A549 (cell line): ENCODE data around the gene MAGI2. TPM values are rescaled to one million over a fixed set of nuclear protein-coding genes. Genes with fewer than 3 reads are reported as not detected.

ENCODE experiments used
- ATAC-seq, 2 experiments: fragments of 200-7000 bp in 1 of 2; fragments of >200 bp in 1 of 2; cut with Nextera tagmentation in 1 of 2; cut with Tn5 transposase in 1 of 2; 3 replicates each; pipeline versions ENCODE4 v1.8.0 to v1.9.1; 2018 to 2020; ENCODE audit warnings: mild to moderate bottlenecking in 1 of 2, moderate library complexity in 1 of 2
- CTCF ChIA-PET: fragments of 300-600 bp; sonication (Branson Sonifier 250); formaldehyde crosslinking; extraction: SDS; loops from one replicate; lab custom pipeline; 2021; ENCODE audit warnings: antibody characterized with exemption, inconsistent platforms; lab: Yijun Ruan, JAX
- POLR2A ChIA-PET: fragments of 350-600 bp; formaldehyde crosslinking; extraction: SDS; loops from one replicate; lab custom pipeline; 2021; ENCODE audit warnings: antibody characterized with exemption, inconsistent platforms; lab: Yijun Ruan, JAX
- DNase-seq, 2 experiments: peaks; one replicate each; pipeline versions ENCODE4 v3.0.0 to v3.0.0-alpha.2; 2011 to 2016; ENCODE audit warnings: low read depth in 1 of 2, low spot score in 1 of 2
- FAIRE-seq: peaks from 2 replicates; lab custom pipeline; 2011; peaks lifted over from hg19 to GRCh38; lab: Jason Lieb, UNC
- H3K27ac ChIP-seq, 2 experiments: fragments of >200 bp; sonication (Bioruptor Twin); formaldehyde crosslinking; 3 replicates each; pipeline ENCODE4 v1.5.1; 2016 to 2017
- H3K4me1 ChIP-seq: fragments of >200 bp; sonication (Bioruptor Twin); formaldehyde crosslinking; 3 replicates; pipeline ENCODE4 v1.6.1; 2016
- H3K4me2 ChIP-seq: fragments of >200 bp; sonication (Bioruptor Twin); formaldehyde crosslinking; 3 replicates; pipeline ENCODE4 v1.6.1; 2016
- H3K4me3 ChIP-seq: fragments of >200 bp; sonication (Bioruptor Twin); formaldehyde crosslinking; 3 replicates; pipeline ENCODE4 v1.5.1; 2016
- H3K9me3 ChIP-seq: fragments of >200 bp; sonication (Bioruptor Twin); formaldehyde crosslinking; 3 replicates; pipeline ENCODE4 v1.6.1; 2016
- CEBPB ChIP-seq, 2 experiments: fragments of >200 bp in 1 of 2; sonication (Bioruptor Twin) in 1 of 2; formaldehyde crosslinking in 1 of 2; IDR thresholded peaks; 2 replicates each; pipeline ENCODE4 v1.6.1; 2012 to 2016
- CHD2 ChIP-seq: fragments of 150-350 bp; IDR thresholded peaks from 2 replicates; pipeline ENCODE4 v1.6.1; 2014; ENCODE audit warnings: low read length; ENCODE audit not compliant: partially characterized antibody
- E2F6 ChIP-seq: IDR thresholded peaks from 2 replicates; pipeline ENCODE4 v1.6.1; 2012; ENCODE audit warnings: low read depth, borderline replicate concordance
- FOSB ChIP-seq: fragments of 250-450 bp; sonication (Bioruptor Pico); IDR thresholded peaks from 2 replicates; pipeline ENCODE4 v1.5.0; 2020; ENCODE audit warnings: mild to moderate bottlenecking, moderate library complexity
- FOSL2 ChIP-seq, 2 experiments: fragments of 450-650 bp in 1 of 2; fragments of >200 bp in 1 of 2; sonication (Bioruptor Twin) in 1 of 2; formaldehyde crosslinking; IDR thresholded peaks; 2 replicates each; pipeline versions ENCODE4 v1.5.0 to v1.6.1; 2016 to 2020; ENCODE audit warnings: mild to moderate bottlenecking in 1 of 2, moderate library complexity in 1 of 2
- HOXB5 ChIP-seq: fragments of 250-450 bp; sonication (Bioruptor Pico); IDR thresholded peaks from 2 replicates; pipeline ENCODE4 v1.5.0; 2020; ENCODE audit warnings: mild to moderate bottlenecking, moderate library complexity
- KDM1A ChIP-seq: fragments of 200-600 bp; sonication (generic); IDR thresholded peaks from 2 replicates; pipeline ENCODE4 v1.6.1; 2016; ENCODE audit warnings: low read depth, mild to moderate bottlenecking
- KDM5A ChIP-seq: fragments of 200-600 bp; sonication (generic); IDR thresholded peaks from 2 replicates; pipeline ENCODE4 v1.6.1; 2016; ENCODE audit warnings: antibody characterized with exemption, mild to moderate bottlenecking
- MYC ChIP-seq: IDR thresholded peaks from 2 replicates; pipeline ENCODE4 v1.6.1; 2012; ENCODE audit warnings: mild to moderate bottlenecking, inconsistent platforms, low read length, improper control_type of control experiment, borderline replicate concordance
- POLR2AphosphoS2 ChIP-seq: conservative IDR thresholded peaks from 2 replicates; pipeline ENCODE4 v1.6.1; 2012; ENCODE audit warnings: low read length, improper control_type of control experiment, inconsistent platforms
- RFX5 ChIP-seq: fragments of 450-650 bp; IDR thresholded peaks from 2 replicates; pipeline ENCODE4 v1.7.1; 2014; ENCODE audit warnings: antibody characterized with exemption, mild to moderate bottlenecking, moderate library complexity
- SMC3 ChIP-seq: fragments of >200 bp; sonication (Bioruptor Twin); formaldehyde crosslinking; IDR thresholded peaks from 3 replicates; pipeline ENCODE4 v1.6.1; 2018; ENCODE audit warnings: inconsistent platforms
- TFCP2L1 ChIP-seq: fragments of 250-450 bp; sonication (Bioruptor Pico); IDR thresholded peaks from 2 replicates; pipeline ENCODE4 v1.5.0; 2021; ENCODE audit warnings: mild to moderate bottlenecking
- TP53 ChIP-seq: fragments of 250-450 bp; sonication (Bioruptor Pico); IDR thresholded peaks from 2 replicates; pipeline ENCODE4 v1.5.0; 2021; ENCODE audit warnings: mild to moderate bottlenecking, moderate library complexity
- ZC3H11A ChIP-seq: fragments of 450-650 bp; IDR thresholded peaks from 2 replicates; pipeline ENCODE4 v1.6.1; 2014; ENCODE audit warnings: antibody characterized with exemption, mild to moderate bottlenecking
- WGBS: methylation state at CpG from one replicate; pipeline ENCODE4 v1.1.6; 2017; ENCODE audit errors: missing lambda C conversion rate; 5-methylcytosine and 5-hydroxymethylcytosine counted together
- polyA plus RNA-seq, 4 experiments: library from polyadenylated mRNA; depleted of rRNA in 3 of 4; stranded (reverse); fragments of >200 nt; fragmentation: RNase III in 1 of 4; extraction: RNeasy Plus Mini Kit Qiagen cat#74134 plus additional on column Dnase treatment in 1 of 4; gene quantifications; 2 replicates in 3 of 4; 3 replicates in 1 of 4; pipeline ENCODE4 v1.2.3, GENCODE V29; 2011 to 2017
- TF ChIP-seq, protein P1 (sequence below): fragments of 150-350 bp; IDR thresholded peaks from 2 replicates; pipeline ENCODE4 v1.6.1; 2014; ENCODE audit warnings: low read depth, mild to moderate bottlenecking, low read length
- TF ChIP-seq, protein P2 (sequence below): fragments of 450-650 bp; IDR thresholded peaks from 2 replicates; pipeline ENCODE4 v1.6.1; 2014; ENCODE audit warnings: antibody characterized with exemption
- TF ChIP-seq, protein P3 (sequence below): fragments of >200 bp; sonication (Bioruptor Twin); formaldehyde crosslinking; IDR thresholded peaks from 3 replicates; pipeline ENCODE4 v1.6.1; 2016
- TF ChIP-seq, protein P4 (sequence below): IDR thresholded peaks from 2 replicates; pipeline ENCODE4 v1.6.1; 2012

The MAGI2 gene
- polyA plus RNA-seq, 2 of the 4 experiments (the other 2 are of a cell fraction) = 0.48 to 0.81 TPM

- ATAC-seq (no peak), DNase-seq (no peak), FAIRE-seq (no peak)
- no peak overlapping the region for H3K4me2 ChIP-seq
- ChIA-PET POLR2A (no interaction called here), CTCF (interaction anchor here (1.1 kb wide), 1 partner anchor 18 kb away, joined by 3 read pairs; no protein-coding TSS in a partner anchor)
- no peak overlapping the region for H3K4me3 ChIP-seq
- H3K9me3 ChIP-seq = no peaks in the 10 kb centered on the region
- no peaks in the 10 kb centered on the region for H3K4me1 ChIP-seq
- H3K27ac ChIP-seq = no peak overlapping the region
- WGBS = 33% methylated on average over 3 of the region's 3 CpGs
- TF ChIP-seq E2F6 (no peak), FOSB (CRISPR knock-in tag) (no peak), FOSL2 (IDR thresholded peaks at IDR 0.05) (no peak), FOSL2 (CRISPR knock-in tag; IDR thresholded peaks at IDR 0.05) (no peak), RFX5 (no peak), HOXB5 (CRISPR knock-in tag) (no peak), CHD2 (no peak), MYC (no peak), KDM5A (no peak), KDM1A (no peak), POLR2AphosphoS2 (no peak), CEBPB (IDR thresholded peaks at IDR 0.05) (no peak), SMC3 (no peak), ZC3H11A (no peak), TP53 (no peak), TFCP2L1 (CRISPR knock-in tag) (no peak)
- TF ChIP-seq, protein P1, sequence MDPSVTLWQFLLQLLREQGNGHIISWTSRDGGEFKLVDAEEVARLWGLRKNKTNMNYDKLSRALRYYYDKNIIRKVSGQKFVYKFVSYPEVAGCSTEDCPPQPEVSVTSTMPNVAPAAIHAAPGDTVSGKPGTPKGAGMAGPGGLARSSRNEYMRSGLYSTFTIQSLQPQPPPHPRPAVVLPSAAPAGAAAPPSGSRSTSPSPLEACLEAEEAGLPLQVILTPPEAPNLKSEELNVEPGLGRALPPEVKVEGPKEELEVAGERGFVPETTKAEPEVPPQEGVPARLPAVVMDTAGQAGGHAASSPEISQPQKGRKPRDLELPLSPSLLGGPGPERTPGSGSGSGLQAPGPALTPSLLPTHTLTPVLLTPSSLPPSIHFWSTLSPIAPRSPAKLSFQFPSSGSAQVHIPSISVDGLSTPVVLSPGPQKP = no peak
- TF ChIP-seq, all 56 proteins: peak for 0
These were observed 924.5 kb downstream of the MAGI2 start for GRCh38 chr7:78528964-78529363.

DNA sequence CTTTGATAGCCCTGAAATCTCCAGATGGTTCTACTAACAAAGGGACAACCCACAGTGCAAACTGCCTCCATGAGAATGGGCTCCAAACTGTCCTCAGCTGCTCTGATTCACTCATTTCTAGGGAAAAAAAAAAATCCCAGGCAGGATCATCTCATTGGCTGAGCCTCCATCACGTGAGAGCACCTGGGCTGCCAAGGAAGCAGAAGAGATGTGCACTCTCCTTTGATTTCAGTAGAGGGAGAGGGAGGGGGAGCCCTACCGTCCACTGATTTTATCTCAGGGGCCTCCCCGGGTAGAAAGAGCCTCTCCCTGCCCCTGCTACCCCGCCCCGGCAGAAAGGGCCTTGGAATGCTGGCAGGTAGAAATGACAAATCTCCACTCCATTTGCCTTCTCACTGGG, 929.5 kb downstream of the MAGI2 start:
- ATAC-seq (no peak), FAIRE-seq (no peak), DNase-seq (no peak)
- H3K27ac ChIP-seq = no peak overlapping the region
- no peak overlapping the region for H3K4me2 ChIP-seq
- ChIA-PET POLR2A (no interaction called here), CTCF (no interaction called here)
- H3K4me3 ChIP-seq = no peak overlapping the region
- no peaks in the 10 kb centered on the region for H3K9me3 ChIP-seq
- WGBS = 26% methylated on average over 5 of the region's 5 CpGs
- TF ChIP-seq, protein P2, sequence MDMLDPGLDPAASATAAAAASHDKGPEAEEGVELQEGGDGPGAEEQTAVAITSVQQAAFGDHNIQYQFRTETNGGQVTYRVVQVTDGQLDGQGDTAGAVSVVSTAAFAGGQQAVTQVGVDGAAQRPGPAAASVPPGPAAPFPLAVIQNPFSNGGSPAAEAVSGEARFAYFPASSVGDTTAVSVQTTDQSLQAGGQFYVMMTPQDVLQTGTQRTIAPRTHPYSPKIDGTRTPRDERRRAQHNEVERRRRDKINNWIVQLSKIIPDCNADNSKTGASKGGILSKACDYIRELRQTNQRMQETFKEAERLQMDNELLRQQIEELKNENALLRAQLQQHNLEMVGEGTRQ = peak; percentile 24; the same call in 1 of the 2 replicates
- TF ChIP-seq, protein P3, sequence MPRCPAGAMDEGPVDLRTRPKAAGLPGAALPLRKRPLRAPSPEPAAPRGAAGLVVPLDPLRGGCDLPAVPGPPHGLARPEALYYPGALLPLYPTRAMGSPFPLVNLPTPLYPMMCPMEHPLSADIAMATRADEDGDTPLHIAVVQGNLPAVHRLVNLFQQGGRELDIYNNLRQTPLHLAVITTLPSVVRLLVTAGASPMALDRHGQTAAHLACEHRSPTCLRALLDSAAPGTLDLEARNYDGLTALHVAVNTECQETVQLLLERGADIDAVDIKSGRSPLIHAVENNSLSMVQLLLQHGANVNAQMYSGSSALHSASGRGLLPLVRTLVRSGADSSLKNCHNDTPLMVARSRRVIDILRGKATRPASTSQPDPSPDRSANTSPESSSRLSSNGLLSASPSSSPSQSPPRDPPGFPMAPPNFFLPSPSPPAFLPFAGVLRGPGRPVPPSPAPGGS = no peak
- no peaks in the 10 kb centered on the region for H3K4me1 ChIP-seq

DNA sequence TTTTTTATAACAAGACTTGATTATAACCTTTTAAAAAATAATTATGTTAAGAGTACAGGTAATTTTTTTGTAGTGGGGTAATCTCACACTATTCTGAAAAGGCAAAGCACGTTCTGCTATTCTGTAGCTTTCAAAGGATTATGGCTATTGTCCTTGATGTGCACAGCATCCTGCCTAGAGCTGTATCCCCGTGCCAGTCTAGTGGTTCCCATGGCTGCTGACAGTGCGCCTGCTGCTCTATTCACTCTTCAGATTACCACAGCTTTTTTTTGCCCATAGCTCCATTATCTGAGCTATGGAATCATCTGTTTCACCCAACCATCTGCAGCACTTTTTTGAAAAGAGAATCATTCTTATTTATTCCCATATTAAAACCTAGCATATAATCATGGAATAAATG, 931.5 kb downstream of the MAGI2 start:
- H3K9me3 ChIP-seq = no peaks in the 10 kb centered on the region
- ChIA-PET CTCF (no interaction called here), POLR2A (no interaction called here)
- no peak overlapping the region for H3K4me3 ChIP-seq
- ATAC-seq (no peak), FAIRE-seq (no peak), DNase-seq (no peak)
- H3K4me2 ChIP-seq = no peak overlapping the region
- WGBS = 28% methylated on average over 3 of the region's 3 CpGs
- no peak for TF ChIP-seq CEBPB (IDR thresholded peaks at IDR 0.05)
- TF ChIP-seq KDM1A = no peak
- TF ChIP-seq, protein P4, sequence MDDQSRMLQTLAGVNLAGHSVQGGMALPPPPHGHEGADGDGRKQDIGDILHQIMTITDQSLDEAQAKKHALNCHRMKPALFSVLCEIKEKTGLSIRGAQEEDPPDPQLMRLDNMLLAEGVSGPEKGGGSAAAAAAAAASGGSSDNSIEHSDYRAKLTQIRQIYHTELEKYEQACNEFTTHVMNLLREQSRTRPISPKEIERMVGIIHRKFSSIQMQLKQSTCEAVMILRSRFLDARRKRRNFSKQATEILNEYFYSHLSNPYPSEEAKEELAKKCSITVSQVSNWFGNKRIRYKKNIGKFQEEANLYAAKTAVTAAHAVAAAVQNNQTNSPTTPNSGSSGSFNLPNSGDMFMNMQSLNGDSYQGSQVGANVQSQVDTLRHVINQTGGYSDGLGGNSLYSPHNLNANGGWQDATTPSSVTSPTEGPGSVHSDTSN = no peak
- H3K27ac ChIP-seq = no peak overlapping the region
- H3K4me1 ChIP-seq = no peaks in the 10 kb centered on the region
